ENCODE results near the gene MINDY4. TPM values are rescaled to one million over a fixed set of nuclear protein-coding genes. Genes with fewer than 3 reads are reported as not detected.

The MINDY4 gene
- total RNA-seq, 6 experiments from 2014 or later = 1.2 to 3.2 (median 2.3) TPM

DNA sequence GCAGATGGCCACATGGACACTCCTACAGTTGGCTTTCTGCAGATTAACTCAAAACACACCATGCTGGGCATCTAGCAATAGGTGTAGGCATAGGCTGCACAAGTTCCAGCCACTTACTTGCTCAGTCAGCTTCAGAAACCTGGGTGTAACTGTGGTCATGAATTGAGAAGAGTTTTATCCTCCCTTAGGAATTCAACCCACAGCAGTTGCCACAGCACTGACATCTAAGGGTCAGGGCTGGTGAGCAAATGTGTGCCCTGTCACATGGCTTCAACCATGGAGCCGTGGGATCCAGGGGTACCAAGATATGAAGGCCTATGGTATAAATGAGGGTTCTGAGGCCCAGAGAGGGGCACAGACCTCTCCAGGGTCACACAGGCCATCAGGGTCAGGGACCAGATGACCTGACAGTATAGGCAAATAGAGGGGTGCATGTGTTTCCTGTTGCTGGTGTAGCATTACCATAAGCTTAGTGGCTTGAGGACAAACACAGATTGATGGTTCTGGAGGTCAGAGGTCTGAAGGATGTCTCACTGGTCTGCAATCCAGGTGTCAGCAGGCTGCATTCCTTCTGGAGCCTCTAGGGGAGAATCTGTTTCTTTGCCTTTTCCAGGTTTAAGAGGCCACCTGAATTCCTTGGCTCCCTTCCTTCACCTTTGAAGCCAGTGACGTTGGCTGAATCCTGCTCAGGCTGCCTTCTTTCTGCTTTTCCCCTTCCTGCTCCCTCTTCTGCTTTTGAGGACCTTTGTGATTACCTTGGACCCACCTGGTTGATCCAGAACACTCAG lies 24.1 kb downstream of the MINDY4 start:
- Histone ChIP-seq H3K9me3 (no peaks in the 10 kb centered on the region), H3K27me3 (no peaks in the 10 kb centered on the region), H3K36me3 (no peaks in the 10 kb centered on the region), H3K4me3 (no peak overlapping the region), H3K4me1 (peaks cover 0 to 13% (median 3%) of the 10 kb centered on the region in 4 donors), H3K27ac (no peak overlapping the region)
- no CpG with 5 or more reads among the region's 2 CpGs for whole genome bisulfite sequencing (ENCODE audit: insufficient coverage, low coverage, low lambda C conversion rate, missing lambda C conversion rate)
- no peak for TF ChIP-seq POLR2A (IDR thresholded peaks at IDR 0.05)
- TF ChIP-seq, protein P1, sequence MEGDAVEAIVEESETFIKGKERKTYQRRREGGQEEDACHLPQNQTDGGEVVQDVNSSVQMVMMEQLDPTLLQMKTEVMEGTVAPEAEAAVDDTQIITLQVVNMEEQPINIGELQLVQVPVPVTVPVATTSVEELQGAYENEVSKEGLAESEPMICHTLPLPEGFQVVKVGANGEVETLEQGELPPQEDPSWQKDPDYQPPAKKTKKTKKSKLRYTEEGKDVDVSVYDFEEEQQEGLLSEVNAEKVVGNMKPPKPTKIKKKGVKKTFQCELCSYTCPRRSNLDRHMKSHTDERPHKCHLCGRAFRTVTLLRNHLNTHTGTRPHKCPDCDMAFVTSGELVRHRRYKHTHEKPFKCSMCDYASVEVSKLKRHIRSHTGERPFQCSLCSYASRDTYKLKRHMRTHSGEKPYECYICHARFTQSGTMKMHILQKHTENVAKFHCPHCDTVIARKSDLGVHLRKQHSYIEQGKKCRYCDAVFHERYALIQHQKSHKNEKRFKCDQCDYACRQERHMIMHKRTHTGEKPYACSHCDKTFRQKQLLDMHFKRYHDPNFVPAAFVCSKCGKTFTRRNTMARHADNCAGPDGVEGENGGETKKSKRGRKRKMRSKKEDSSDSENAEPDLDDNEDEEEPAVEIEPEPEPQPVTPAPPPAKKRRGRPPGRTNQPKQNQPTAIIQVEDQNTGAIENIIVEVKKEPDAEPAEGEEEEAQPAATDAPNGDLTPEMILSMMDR (IDR thresholded peaks at IDR 0.05) = no peak
- DNase-seq (no peak), ATAC-seq (no peak)
- intact Hi-C loops (cut with DNase I) = no loop called here

- Histone ChIP-seq H3K9me3 (no peaks in the 10 kb centered on the region), H3K27me3 (no peaks in the 10 kb centered on the region), H3K27ac (peak overlapping the region in 1 of 3 donors; percentile 7), H3K36me3 (no peaks in the 10 kb centered on the region), H3K4me1 (peaks cover 0 to 13% (median 3%) of the 10 kb centered on the region in 4 donors), H3K4me3 (no peak overlapping the region)
- TF ChIP-seq, protein P1 (IDR thresholded peaks at IDR 0.05) = no peak
- no peak for TF ChIP-seq POLR2A (IDR thresholded peaks at IDR 0.05)
- 69% methylated on average over 1 of the region's 1 CpG for WGBS (ENCODE audit: insufficient coverage, low coverage, low lambda C conversion rate, missing lambda C conversion rate)
- ATAC-seq (peak in 1 of 4 donors; percentile 59), DNase-seq (no peak)
- intact Hi-C loops (cut with DNase I) = no loop called here
These were observed 25.1 kb downstream of the MINDY4 start for GRCh38 chr7:30796105-30796869.

GRCh38 chr7:30797176-30798040 lies 26.2 kb downstream of the MINDY4 start:
- no peak for TF ChIP-seq POLR2A (IDR thresholded peaks at IDR 0.05)
- TF ChIP-seq, protein P1 (IDR thresholded peaks at IDR 0.05) = no peak
- Histone ChIP-seq H3K4me1 (peaks cover 0 to 13% (median 3%) of the 10 kb centered on the region in 4 donors), H3K9me3 (no peaks in the 10 kb centered on the region), H3K4me3 (no peak overlapping the region), H3K27me3 (no peaks in the 10 kb centered on the region), H3K36me3 (no peaks in the 10 kb centered on the region), H3K27ac (peak overlapping the region in 1 of 3 donors; percentile 48)
- intact Hi-C loops (cut with DNase I) = no loop called here
- DNase-seq = peak in 1 of 3 donors; percentile 67
- 45% methylated on average over 6 of the region's 8 CpGs for WGBS (ENCODE audit: insufficient coverage, low coverage, low lambda C conversion rate, missing lambda C conversion rate)
- peak; percentile 65 to 77 (median 66) for ATAC-seq

DNA sequence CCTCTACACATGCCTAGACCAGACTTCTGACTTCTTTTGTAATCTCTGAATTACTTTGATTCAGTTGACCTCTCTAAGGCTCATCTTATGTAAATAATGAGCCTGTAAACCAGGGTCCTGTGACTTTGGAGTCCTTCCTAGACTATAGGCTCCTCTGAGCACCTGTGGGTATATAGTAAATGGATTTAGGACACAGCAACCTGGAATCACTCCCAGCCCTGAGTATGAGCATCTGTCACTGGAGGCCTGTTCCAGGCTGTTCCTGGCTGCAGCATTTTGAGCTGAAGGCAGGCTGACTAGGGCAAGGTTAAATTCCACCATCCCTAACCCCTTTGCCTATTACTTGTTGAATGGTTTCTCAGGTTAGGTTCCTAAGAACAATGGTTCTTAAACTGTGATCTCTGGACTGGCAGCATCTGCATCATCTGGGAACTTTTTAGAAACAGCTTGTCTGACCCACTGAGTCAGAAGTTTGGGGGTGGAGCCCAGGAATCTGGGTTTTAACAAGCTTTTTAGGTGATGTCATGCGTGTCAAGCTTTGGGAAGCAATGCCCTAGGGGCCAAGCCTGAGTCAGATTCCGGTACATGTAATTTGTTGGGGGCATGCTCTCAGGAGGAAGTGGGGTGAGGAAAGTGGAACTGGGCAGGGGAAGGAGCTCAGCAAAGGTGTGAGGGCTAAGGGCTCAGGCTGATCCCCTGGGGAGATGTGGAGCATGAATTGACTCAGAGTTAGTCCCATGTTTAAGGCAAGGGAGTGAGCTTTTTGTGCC lies 28.2 kb downstream of the MINDY4 start:
- Histone ChIP-seq H3K27ac (no peak overlapping the region), H3K9me3 (no peaks in the 10 kb centered on the region), H3K4me1 (peaks cover 0 to 13% (median 3%) of the 10 kb centered on the region in 4 donors), H3K4me3 (no peak overlapping the region), H3K36me3 (no peaks in the 10 kb centered on the region), H3K27me3 (no peaks in the 10 kb centered on the region)
- intact Hi-C loops (cut with DNase I) = no loop called here
- ATAC-seq (no peak), DNase-seq (no peak)
- 58% methylated on average over 2 of the region's 2 CpGs for WGBS (ENCODE audit: insufficient coverage, low coverage, low lambda C conversion rate, missing lambda C conversion rate)
- TF ChIP-seq, protein P1 (IDR thresholded peaks at IDR 0.05) = no peak
- no peak for TF ChIP-seq POLR2A (IDR thresholded peaks at IDR 0.05)

Measured in right lobe of liver (tissue), 6 donors.